HEK293 (cell line): ENCODE measurements around the gene VWDE.

Experiments
- CTCF ChIA-PET: fragments of 350-600 bp; formaldehyde crosslinking; extraction: SDS; loops from one replicate; lab custom pipeline; 2021; ENCODE audit warnings: antibody characterized with exemption; lab: Yijun Ruan, JAX
- POLR2A ChIA-PET: fragments of 300-600 bp; formaldehyde crosslinking; extraction: SDS; loops from one replicate; lab custom pipeline; 2020; ENCODE audit warnings: antibody characterized with exemption, inconsistent platforms; lab: Yijun Ruan, JAX
- H3K27ac ChIP-seq: fragments of 200-500 bp; sonication (Bioruptor generic); 2 replicates; pipeline ENCODE4 v1.5.1; 2014; ENCODE audit warnings: low read depth, low read length, control low read depth, inconsistent platforms; ENCODE audit errors: extremely low read depth
- H3K36me3 ChIP-seq, 2 experiments: fragments of 200-500 bp in 1 of 2; sonication (Bioruptor generic) in 1 of 2; 1 replicate in 1 of 2; 2 replicates in 1 of 2; pipeline ENCODE4 v1.5.1; 2014 to 2017; ENCODE audit warnings: inconsistent platforms in 2 of 2, low read length in 2 of 2; ENCODE audit not compliant: control insufficient read depth in 2 of 2, insufficient read depth in 1 of 2
- H3K4me1 ChIP-seq: fragments of 200-500 bp; sonication (Bioruptor generic); 2 replicates; pipeline ENCODE4 v1.5.1; 2014; ENCODE audit warnings: mild to moderate bottlenecking, low read length, inconsistent platforms; ENCODE audit not compliant: control insufficient read depth, insufficient read depth
- H3K4me3 ChIP-seq: 2 replicates; pipeline ENCODE4 v1.5.1; 2011; ENCODE audit warnings: low read depth, mild to moderate bottlenecking, control low read depth, low read length, moderate library complexity
- H3K9me3 ChIP-seq: fragments of 200-500 bp; sonication (Bioruptor generic); 2 replicates; pipeline ENCODE4 v1.5.1; 2014; ENCODE audit warnings: low read depth, low read length, inconsistent platforms; ENCODE audit not compliant: control insufficient read depth, insufficient read depth
- BCL11A ChIP-seq: fragments of 450-650 bp; formaldehyde crosslinking; IDR thresholded peaks from 2 replicates; pipeline ENCODE4 v1.5.1; 2016; ENCODE audit warnings: low read depth, missing biosample characterization, missing genetic modification characterization
- EGR2 ChIP-seq: fragments of 450-650 bp; formaldehyde crosslinking; IDR thresholded peaks from 2 replicates; pipeline ENCODE4 v1.5.1; 2016; ENCODE audit warnings: low read depth, missing biosample characterization, missing genetic modification characterization
- HOXA7 ChIP-seq: sonication (generic); formaldehyde crosslinking; IDR thresholded peaks from 2 replicates; pipeline ENCODE4 v1.8.1; 2022; ENCODE audit warnings: missing genetic modification reagents, borderline replicate concordance
- KLF10 ChIP-seq: fragments of 450-650 bp; IDR thresholded peaks from 2 replicates; pipeline ENCODE4 v1.5.1; 2018; ENCODE audit warnings: missing biosample characterization, mild to moderate bottlenecking, missing genetic modification characterization
- OSR2 ChIP-seq: fragments of 450-650 bp; formaldehyde crosslinking; IDR thresholded peaks from 2 replicates; pipeline ENCODE4 v1.5.1; 2016; ENCODE audit warnings: missing biosample characterization, missing genetic modification characterization
- OVOL3 ChIP-seq: fragments of 450-650 bp; formaldehyde crosslinking; IDR thresholded peaks from 2 replicates; pipeline ENCODE4 v1.5.1; 2016; ENCODE audit warnings: missing biosample characterization, missing genetic modification characterization
- RBAK ChIP-seq: fragments of 450-650 bp; formaldehyde crosslinking; IDR thresholded peaks from 2 replicates; pipeline ENCODE4 v1.5.1; 2016; ENCODE audit warnings: missing biosample characterization, missing genetic modification characterization
- WT1 ChIP-seq: fragments of 450-650 bp; formaldehyde crosslinking; IDR thresholded peaks from 2 replicates; pipeline ENCODE4 v1.5.1; 2016; ENCODE audit warnings: missing biosample characterization, missing genetic modification characterization
- YY2 ChIP-seq: fragments of 450-650 bp; formaldehyde crosslinking; IDR thresholded peaks from 2 replicates; pipeline ENCODE4 v1.5.1; 2016; ENCODE audit warnings: missing biosample characterization, missing genetic modification characterization
- ZNF155 ChIP-seq: fragments of 450-650 bp; formaldehyde crosslinking; IDR thresholded peaks from 2 replicates; pipeline ENCODE4 v1.5.1; 2016; ENCODE audit warnings: missing biosample characterization, missing genetic modification characterization
- ZNF157 ChIP-seq: fragments of 450-650 bp; formaldehyde crosslinking; IDR thresholded peaks from 2 replicates; pipeline ENCODE4 v1.5.1; 2016; ENCODE audit warnings: missing biosample characterization, missing genetic modification characterization
- ZNF19 ChIP-seq: fragments of 450-650 bp; formaldehyde crosslinking; IDR thresholded peaks from 2 replicates; pipeline ENCODE4; 2016; ENCODE audit warnings: missing biosample characterization, missing genetic modification characterization, low read depth
- ZNF2 ChIP-seq: fragments of 450-650 bp; formaldehyde crosslinking; IDR thresholded peaks from 2 replicates; pipeline ENCODE4 v1.5.1; 2016; ENCODE audit warnings: missing biosample characterization, missing genetic modification characterization
- ZNF202 ChIP-seq: fragments of 450-650 bp; formaldehyde crosslinking; IDR thresholded peaks from 2 replicates; pipeline ENCODE4 v1.5.1; 2016; ENCODE audit warnings: missing biosample characterization, missing genetic modification characterization, borderline replicate concordance
- ZNF23 ChIP-seq: fragments of 450-650 bp; formaldehyde crosslinking; IDR thresholded peaks from 2 replicates; pipeline ENCODE4 v1.5.1; 2016; ENCODE audit warnings: missing biosample characterization, missing genetic modification characterization, borderline replicate concordance
- ZNF549 ChIP-seq: fragments of 450-650 bp; IDR thresholded peaks from 2 replicates; pipeline ENCODE4 v1.5.1; 2018; ENCODE audit warnings: missing biosample characterization, missing genetic modification characterization, mild to moderate bottlenecking, inconsistent platforms, moderate library complexity
- ZNF830 ChIP-seq: fragments of 450-650 bp; IDR thresholded peaks from 2 replicates; pipeline ENCODE4 v1.5.0; 2018; ENCODE audit warnings: missing biosample characterization, missing genetic modification characterization, low read depth, mild to moderate bottlenecking, moderate library complexity
- ZXDB ChIP-seq: fragments of 450-650 bp; formaldehyde crosslinking; IDR thresholded peaks from 2 replicates; pipeline ENCODE4 v1.5.1; 2016; ENCODE audit warnings: missing biosample characterization, missing genetic modification characterization
- TF ChIP-seq, protein P1 (sequence below): fragments of 450-650 bp; IDR thresholded peaks from 2 replicates; pipeline ENCODE4 v1.5.1; 2018; ENCODE audit warnings: missing biosample characterization, missing genetic modification characterization
- TF ChIP-seq, protein P2 (sequence below): fragments of 450-650 bp; formaldehyde crosslinking; IDR thresholded peaks from 2 replicates; pipeline ENCODE4 v1.5.1; 2016; ENCODE audit warnings: missing biosample characterization, missing genetic modification characterization
- TF ChIP-seq, protein P3 (sequence below): fragments of 450-650 bp; formaldehyde crosslinking; IDR thresholded peaks from 2 replicates; pipeline ENCODE4 v1.5.1; 2016; ENCODE audit warnings: missing biosample characterization, missing genetic modification characterization

Gene VWDE

DNA sequence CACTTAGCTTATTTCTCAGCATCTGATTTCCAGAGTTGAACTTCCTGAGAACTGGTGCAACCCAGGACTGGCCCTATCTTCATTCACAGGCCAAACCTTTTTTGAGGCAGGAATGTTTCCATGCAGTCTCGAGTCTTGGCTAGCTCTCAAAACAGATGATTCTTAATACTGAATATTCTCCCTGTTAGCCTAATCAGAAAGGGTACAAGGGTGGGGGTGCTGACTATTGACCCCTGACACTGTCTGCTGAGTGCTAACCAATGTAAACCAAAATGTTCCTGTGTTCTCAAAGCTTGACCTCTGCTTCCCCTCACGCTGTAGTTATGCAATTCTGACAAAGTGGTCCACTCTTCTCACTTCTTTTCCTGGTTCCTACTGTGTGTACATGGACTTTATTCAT, 25.3 kb downstream of the VWDE start:
- ChIA-PET POLR2A (no interaction called here), CTCF (interaction anchor here (0.5 to 1.9 kb wide), 2 partner anchors 11 to 78 kb away, joined by 3 to 9 read pairs; no protein-coding TSS in a partner anchor)
- H3K9me3 ChIP-seq = no peaks in the 10 kb centered on the region
- no peaks in the 10 kb centered on the region; a peak in 1 of 3 replicates for H3K36me3 ChIP-seq
- no peak overlapping the region for H3K4me3 ChIP-seq
- H3K4me1 ChIP-seq = no peaks in the 10 kb centered on the region
- no peak overlapping the region for H3K27ac ChIP-seq
- TF ChIP-seq HOXA7 (CRISPR knock-in tag) (no peak), ZNF157 (tag by site-specific recombination) (no peak), OVOL3 (tag by site-specific recombination) (no peak), YY2 (tag by site-specific recombination) (no peak)

DNA sequence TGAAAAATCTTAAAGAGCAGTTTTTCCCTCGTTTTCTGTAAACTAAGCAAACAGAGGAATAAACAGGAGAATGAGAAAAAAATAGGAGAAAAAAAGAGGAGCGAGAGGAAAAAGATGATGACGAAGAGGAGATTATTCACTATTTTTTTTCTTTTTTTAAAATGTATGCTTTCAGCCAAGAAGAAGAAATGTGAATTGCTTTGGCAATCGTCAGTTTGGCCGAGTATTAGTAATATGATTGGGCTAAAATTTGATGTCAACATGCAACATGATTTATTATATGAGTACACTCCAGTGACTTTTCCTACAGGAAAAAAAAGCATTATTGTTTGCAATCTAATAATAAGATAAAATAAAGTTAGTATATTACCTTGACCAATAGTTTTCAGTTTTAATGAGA, 26.3 kb downstream of the VWDE start:
- H3K27ac ChIP-seq = no peak overlapping the region
- TF ChIP-seq, protein P1, sequence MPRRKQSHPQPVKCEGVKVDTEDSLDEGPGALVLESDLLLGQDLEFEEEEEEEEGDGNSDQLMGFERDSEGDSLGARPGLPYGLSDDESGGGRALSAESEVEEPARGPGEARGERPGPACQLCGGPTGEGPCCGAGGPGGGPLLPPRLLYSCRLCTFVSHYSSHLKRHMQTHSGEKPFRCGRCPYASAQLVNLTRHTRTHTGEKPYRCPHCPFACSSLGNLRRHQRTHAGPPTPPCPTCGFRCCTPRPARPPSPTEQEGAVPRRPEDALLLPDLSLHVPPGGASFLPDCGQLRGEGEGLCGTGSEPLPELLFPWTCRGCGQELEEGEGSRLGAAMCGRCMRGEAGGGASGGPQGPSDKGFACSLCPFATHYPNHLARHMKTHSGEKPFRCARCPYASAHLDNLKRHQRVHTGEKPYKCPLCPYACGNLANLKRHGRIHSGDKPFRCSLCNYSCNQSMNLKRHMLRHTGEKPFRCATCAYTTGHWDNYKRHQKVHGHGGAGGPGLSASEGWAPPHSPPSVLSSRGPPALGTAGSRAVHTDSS = no peak
- no peak for TF ChIP-seq ZNF549 (tag by site-specific recombination)
- TF ChIP-seq ZNF23 (tag by site-specific recombination) = no peak
- no peak for TF ChIP-seq ZNF155 (tag by site-specific recombination)
- no peak for TF ChIP-seq ZNF830 (tag by site-specific recombination)
- TF ChIP-seq WT1 = no peak
- TF ChIP-seq KLF10 (tag by site-specific recombination) = no peak
- no peak for TF ChIP-seq RBAK
- TF ChIP-seq EGR2 (tag by site-specific recombination) = no peak
- no peak for TF ChIP-seq ZNF19
- no peak for TF ChIP-seq ZXDB (tag by site-specific recombination)
- TF ChIP-seq, protein P2, sequence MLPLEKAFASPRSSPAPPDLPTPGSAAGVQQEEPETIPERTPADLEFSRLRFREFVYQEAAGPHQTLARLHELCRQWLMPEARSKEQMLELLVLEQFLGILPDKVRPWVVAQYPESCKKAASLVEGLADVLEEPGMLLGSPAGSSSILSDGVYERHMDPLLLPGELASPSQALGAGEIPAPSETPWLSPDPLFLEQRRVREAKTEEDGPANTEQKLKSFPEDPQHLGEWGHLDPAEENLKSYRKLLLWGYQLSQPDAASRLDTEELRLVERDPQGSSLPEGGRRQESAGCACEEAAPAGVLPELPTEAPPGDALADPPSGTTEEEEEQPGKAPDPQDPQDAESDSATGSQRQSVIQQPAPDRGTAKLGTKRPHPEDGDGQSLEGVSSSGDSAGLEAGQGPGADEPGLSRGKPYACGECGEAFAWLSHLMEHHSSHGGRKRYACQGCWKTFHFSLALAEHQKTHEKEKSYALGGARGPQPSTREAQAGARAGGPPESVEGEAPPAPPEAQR (tag by site-specific recombination) = no peak
- no peak for TF ChIP-seq BCL11A
- no peak for TF ChIP-seq OSR2 (tag by site-specific recombination)
- TF ChIP-seq, protein P3, sequence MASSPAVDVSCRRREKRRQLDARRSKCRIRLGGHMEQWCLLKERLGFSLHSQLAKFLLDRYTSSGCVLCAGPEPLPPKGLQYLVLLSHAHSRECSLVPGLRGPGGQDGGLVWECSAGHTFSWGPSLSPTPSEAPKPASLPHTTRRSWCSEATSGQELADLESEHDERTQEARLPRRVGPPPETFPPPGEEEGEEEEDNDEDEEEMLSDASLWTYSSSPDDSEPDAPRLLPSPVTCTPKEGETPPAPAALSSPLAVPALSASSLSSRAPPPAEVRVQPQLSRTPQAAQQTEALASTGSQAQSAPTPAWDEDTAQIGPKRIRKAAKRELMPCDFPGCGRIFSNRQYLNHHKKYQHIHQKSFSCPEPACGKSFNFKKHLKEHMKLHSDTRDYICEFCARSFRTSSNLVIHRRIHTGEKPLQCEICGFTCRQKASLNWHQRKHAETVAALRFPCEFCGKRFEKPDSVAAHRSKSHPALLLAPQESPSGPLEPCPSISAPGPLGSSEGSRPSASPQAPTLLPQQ (tag by site-specific recombination) = no peak
- no peak for TF ChIP-seq ZNF202 (tag by site-specific recombination)
- TF ChIP-seq ZNF2 = no peak
- H3K4me3 ChIP-seq = no peak overlapping the region
- no peaks in the 10 kb centered on the region for H3K4me1 ChIP-seq
- ChIA-PET POLR2A (no interaction called here), CTCF (interaction anchor here (0.7 to 1.9 kb wide), 2 partner anchors 12 to 113 kb away, joined by 3 to 9 read pairs; no protein-coding TSS in a partner anchor)
- no peaks in the 10 kb centered on the region; a peak in 1 of 3 replicates for H3K36me3 ChIP-seq
- H3K9me3 ChIP-seq = no peaks in the 10 kb centered on the region
